Caco-2 (cell line): Measurements from ENCODE around the gene NKD2. TPM values are rescaled to one million over a fixed set of nuclear protein-coding genes. Genes with fewer than 3 reads are reported as not detected.

Source experiments
- BruUV-seq: library from RNA; stranded (reverse); fragments of 400-500 nt; replicated peaks from 2 replicates; lab custom pipeline; 2021; lab: Mats Ljungman, UMichigan
- CTCF ChIA-PET: fragments of 300-600 bp; sonication (Branson Sonifier 250); formaldehyde crosslinking; loops from one replicate; lab custom pipeline; 2022; ENCODE audit warnings: antibody characterized with exemption; lab: Charles Lee
- POLR2A ChIA-PET: fragments of 300-600 bp; sonication (Branson Sonifier 250); formaldehyde crosslinking; loops from one replicate; lab custom pipeline; 2022; ENCODE audit warnings: antibody characterized with exemption; lab: Charles Lee
- DNase-seq, 2 experiments: peaks; one replicate each; pipeline versions ENCODE4 v3.0.0 to v3.0.0-alpha.2; 2020 to 2022
- H3K27me3 ChIP-seq: replicated peaks from 2 replicates; pipeline ENCODE4 v1.6.0; 2011; ENCODE audit warnings: low read length; ENCODE audit not compliant: control insufficient read depth, insufficient read depth
- H3K36me3 ChIP-seq: 2 replicates; pipeline ENCODE4 v1.5.1; 2011; ENCODE audit warnings: low read length; ENCODE audit not compliant: control insufficient read depth, insufficient read depth
- H3K4me1 ChIP-seq: fragments of 250-450 bp; sonication (Bioruptor Pico); 2 replicates; pipeline ENCODE4 v1.5.1; 2020; ENCODE audit warnings: mild to moderate bottlenecking
- H3K4me3 ChIP-seq: 2 replicates; pipeline ENCODE4 v1.5.1; 2011; ENCODE audit warnings: low read depth, mild to moderate bottlenecking, control low read depth, low read length
- H3K9me3 ChIP-seq: fragments of 250-450 bp; sonication (Bioruptor Pico); 2 replicates; pipeline ENCODE4 v1.5.1; 2020; ENCODE audit warnings: mild to moderate bottlenecking, moderate library complexity
- H3K27ac Mint-ChIP-seq: one replicate; pipeline ENCODE4 v1.8.0; 2022; ENCODE audit warnings: mixed read lengths; ENCODE audit not compliant: unreplicated experiment
- H3K27me3 Mint-ChIP-seq: one replicate; pipeline ENCODE4 v1.8.0; 2022; ENCODE audit warnings: mixed read lengths; ENCODE audit not compliant: insufficient read depth, unreplicated experiment
- H3K36me3 Mint-ChIP-seq: one replicate; pipeline ENCODE4 v1.8.0; 2022; ENCODE audit warnings: mild to moderate bottlenecking, mixed read lengths; ENCODE audit not compliant: insufficient read depth, unreplicated experiment
- H3K4me1 Mint-ChIP-seq: one replicate; pipeline ENCODE4 v1.8.0; 2022; ENCODE audit warnings: low read depth, mixed read lengths; ENCODE audit not compliant: unreplicated experiment
- H3K4me3 Mint-ChIP-seq: one replicate; pipeline ENCODE4 v1.8.0; 2022; ENCODE audit warnings: mild to moderate bottlenecking, moderate library complexity, mixed read lengths; ENCODE audit not compliant: unreplicated experiment
- H3K9me3 Mint-ChIP-seq: one replicate; pipeline ENCODE4 v1.8.0; 2022; ENCODE audit warnings: mixed read lengths; ENCODE audit not compliant: unreplicated experiment
- CTCF ChIP-seq, 2 experiments: fragments of 200-600 bp in 1 of 2; IDR thresholded peaks; 1 replicate in 1 of 2; 2 replicates in 1 of 2; pipeline versions ENCODE4 v1.5.1 to v1.8.0; 2011 to 2022; ENCODE audit warnings: antibody characterized with exemption in 1 of 2, control low read depth in 1 of 2, inconsistent platforms in 1 of 2, low read depth in 1 of 2, low read length in 1 of 2, mild to moderate bottlenecking in 1 of 2, moderate library complexity in 1 of 2; ENCODE audit not compliant: insufficient read depth in 1 of 2, severe bottlenecking in 1 of 2, unreplicated experiment in 1 of 2
- intact Hi-C: fragments of 100-400 bp; cut with micrococcal nuclease; formaldehyde crosslinking; loops from one replicate; pipeline ENCODE4 v1.10.0; 2022; ENCODE audit not compliant: unreplicated experiment
- total RNA-seq: library from RNA; stranded (reverse); gene quantifications from 2 replicates; pipeline ENCODE4 v1.2.3, GENCODE V29; 2022

The NKD2 gene
- total RNA-seq, 1 experiment from 2014 or later = 17.7 TPM

GRCh38 chr5:979100-979817, 29.3 kb upstream of the NKD2 start:
- Mint-ChIP-seq H3K4me1 (no peaks in the 10 kb centered on the region), H3K36me3 (no peaks in the 10 kb centered on the region), H3K27ac (peak overlapping the region; percentile 29), H3K27me3 (no peaks in the 10 kb centered on the region), H3K4me3 (no peak overlapping the region), H3K9me3 (peaks cover 13% of the 10 kb centered on the region)
- no peak for TF ChIP-seq CTCF (IDR thresholded peaks at IDR 0.05; ENCODE audit: insufficient read depth in 1 of 2, low read depth in 1 of 2, low read length in 1 of 2, severe bottlenecking in 1 of 2, unreplicated experiment in 1 of 2)
- Histone ChIP-seq H3K4me1 (peaks cover 9% of the 10 kb centered on the region; the same call in 1 of the 2 replicates), H3K36me3 (no peaks in the 10 kb centered on the region), H3K27me3 (no peaks in the 10 kb centered on the region), H3K9me3 (peaks cover under 1% of the 10 kb centered on the region; the same call in 1 of the 2 replicates), H3K4me3 (no peak overlapping the region)
- no peak for DNase-seq
- CTCF ChIA-PET = no interaction called here
- BruUV-seq = no TSS peak
- intact Hi-C loops = no loop called here
- POLR2A ChIA-PET = no interaction called here

- ChIA-PET CTCF (no interaction called here), POLR2A (no interaction called here)
- no TSS peak for BruUV-seq
- Mint-ChIP-seq H3K4me1 (no peaks in the 10 kb centered on the region), H3K27me3 (no peaks in the 10 kb centered on the region), H3K36me3 (no peaks in the 10 kb centered on the region), H3K4me3 (no peak overlapping the region), H3K27ac (peak overlapping the region; percentile 58), H3K9me3 (peaks cover 21% of the 10 kb centered on the region)
- Histone ChIP-seq H3K9me3 (peaks cover 8% of the 10 kb centered on the region), H3K27me3 (no peaks in the 10 kb centered on the region), H3K36me3 (no peaks in the 10 kb centered on the region), H3K4me3 (no peak overlapping the region), H3K4me1 (peaks cover 9% of the 10 kb centered on the region; the same call in 1 of the 2 replicates)
- TF ChIP-seq CTCF (IDR thresholded peaks at IDR 0.05; ENCODE audit: insufficient read depth in 1 of 2, low read depth in 1 of 2, low read length in 1 of 2, severe bottlenecking in 1 of 2, unreplicated experiment in 1 of 2) = no peak
- intact Hi-C loops = no loop called here
- peak in 1 of 2 experiments; percentile 0 for DNase-seq
Observed at GRCh38 chr5:980001-980588, 28.5 kb upstream of the NKD2 start.

GRCh38 chr5:980966-981365, 27.6 kb upstream of the NKD2 start:
- no peak overlapping the region for H3K27ac Mint-ChIP-seq
- POLR2A ChIA-PET = no interaction called here

More at GRCh38 chr5:980966-981365, 27.6 kb upstream of the NKD2 start:
- Mint-ChIP-seq H3K4me1 (no peaks in the 10 kb centered on the region), H3K4me3 (no peak overlapping the region), H3K36me3 (no peaks in the 10 kb centered on the region), H3K9me3 (peaks cover 25% of the 10 kb centered on the region), H3K27me3 (no peaks in the 10 kb centered on the region)
- peak in 1 of 2 experiments; percentile 55 for DNase-seq
- no peaks in the 10 kb centered on the region for H3K36me3 ChIP-seq
- no peak overlapping the region for H3K4me3 ChIP-seq
- no peak for TF ChIP-seq CTCF (IDR thresholded peaks at IDR 0.05; ENCODE audit: insufficient read depth in 1 of 2, low read depth in 1 of 2, low read length in 1 of 2, severe bottlenecking in 1 of 2, unreplicated experiment in 1 of 2)
- no TSS peak for BruUV-seq
- no peaks in the 10 kb centered on the region for H3K27me3 ChIP-seq
- peaks cover 9% of the 10 kb centered on the region; the same call in 1 of the 2 replicates for H3K4me1 ChIP-seq
- intact Hi-C loops = loop anchor here (1.0 kb wide), 1 partner anchor 58 kb away; no protein-coding TSS in a partner anchor
- CTCF ChIA-PET = interaction anchor here (0.8 to 2.0 kb wide), 9 partner anchors 9 to 224 kb away, joined by 3 to 11 read pairs (median 4); no protein-coding TSS in a partner anchor
- peaks cover 13% of the 10 kb centered on the region for H3K9me3 ChIP-seq
